ENCODE results near the gene JAM2. TPM values are rescaled to one million over a fixed set of nuclear protein-coding genes. Genes with fewer than 3 reads are reported as not detected.

Gene JAM2
- total RNA-seq, 1 experiment from 2014 or later = 4.8 TPM

DNA sequence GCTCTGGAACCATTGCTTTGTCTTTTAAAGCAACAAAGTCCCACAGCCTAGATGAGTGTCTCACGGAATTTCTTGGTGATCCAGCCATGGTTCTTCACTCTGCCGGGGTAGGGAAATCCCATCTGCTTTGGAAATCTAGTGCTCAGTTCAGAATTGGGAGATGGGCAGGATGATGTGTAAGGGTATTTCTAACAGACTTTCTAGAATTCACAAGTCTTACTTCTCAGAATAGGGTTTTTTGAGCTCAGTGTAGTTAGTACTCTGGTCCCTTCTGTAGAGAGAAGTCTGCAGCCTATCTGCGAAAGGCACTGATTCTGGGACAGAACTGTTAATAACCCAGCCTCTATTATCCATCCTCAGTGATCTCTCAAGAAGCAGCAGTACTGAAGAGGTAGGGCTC lies 121.0 kb downstream of the JAM2 start (continued):
- TF ChIP-seq, protein P1, sequence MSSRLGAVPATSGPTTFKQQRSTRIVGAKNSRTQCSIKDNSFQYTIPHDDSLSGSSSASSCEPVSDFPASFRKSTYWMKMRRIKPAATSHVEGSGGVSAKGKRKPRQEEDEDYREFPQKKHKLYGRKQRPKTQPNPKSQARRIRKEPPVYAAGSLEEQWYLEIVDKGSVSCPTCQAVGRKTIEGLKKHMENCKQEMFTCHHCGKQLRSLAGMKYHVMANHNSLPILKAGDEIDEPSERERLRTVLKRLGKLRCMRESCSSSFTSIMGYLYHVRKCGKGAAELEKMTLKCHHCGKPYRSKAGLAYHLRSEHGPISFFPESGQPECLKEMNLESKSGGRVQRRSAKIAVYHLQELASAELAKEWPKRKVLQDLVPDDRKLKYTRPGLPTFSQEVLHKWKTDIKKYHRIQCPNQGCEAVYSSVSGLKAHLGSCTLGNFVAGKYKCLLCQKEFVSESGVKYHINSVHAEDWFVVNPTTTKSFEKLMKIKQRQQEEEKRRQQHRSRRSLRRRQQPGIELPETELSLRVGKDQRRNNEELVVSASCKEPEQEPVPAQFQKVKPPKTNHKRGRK (CRISPR knock-in tag; IDR thresholded peaks at IDR 0.05; ENCODE audit: borderline replicate concordance) = no peak
- TF ChIP-seq SMAD4 (CRISPR knock-in tag; IDR thresholded peaks at IDR 0.05) = no peak
- TF ChIP-seq, protein P2, sequence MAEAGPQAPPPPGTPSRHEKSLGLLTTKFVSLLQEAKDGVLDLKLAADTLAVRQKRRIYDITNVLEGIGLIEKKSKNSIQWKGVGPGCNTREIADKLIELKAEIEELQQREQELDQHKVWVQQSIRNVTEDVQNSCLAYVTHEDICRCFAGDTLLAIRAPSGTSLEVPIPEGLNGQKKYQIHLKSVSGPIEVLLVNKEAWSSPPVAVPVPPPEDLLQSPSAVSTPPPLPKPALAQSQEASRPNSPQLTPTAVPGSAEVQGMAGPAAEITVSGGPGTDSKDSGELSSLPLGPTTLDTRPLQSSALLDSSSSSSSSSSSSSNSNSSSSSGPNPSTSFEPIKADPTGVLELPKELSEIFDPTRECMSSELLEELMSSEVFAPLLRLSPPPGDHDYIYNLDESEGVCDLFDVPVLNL (CRISPR knock-in tag; IDR thresholded peaks at IDR 0.05; ENCODE audit: borderline replicate concordance, low read depth) = no peak

DNA sequence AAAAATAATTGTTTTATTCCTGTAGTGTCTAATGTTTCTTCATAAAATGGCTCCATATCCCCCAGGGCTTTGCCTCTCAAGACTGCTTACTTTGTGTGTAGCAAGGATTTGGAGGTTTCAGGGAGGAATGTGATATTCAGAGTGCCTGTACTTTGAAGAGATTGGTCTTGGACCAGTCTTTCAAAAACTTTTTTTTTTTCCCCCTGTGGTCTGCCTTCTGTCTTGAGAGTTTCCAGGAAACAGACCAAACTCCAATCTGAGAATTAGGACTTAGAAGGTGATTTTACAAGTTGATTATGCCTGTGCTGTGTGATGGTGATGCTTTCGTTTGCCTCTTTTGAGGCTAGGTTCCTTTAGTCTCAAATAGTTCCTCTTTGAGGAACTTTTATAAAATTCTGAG lies 121.6 kb downstream of the JAM2 start:
- H3K36me3 Mint-ChIP-seq = peaks cover 47% of the 10 kb centered on the region

DNA sequence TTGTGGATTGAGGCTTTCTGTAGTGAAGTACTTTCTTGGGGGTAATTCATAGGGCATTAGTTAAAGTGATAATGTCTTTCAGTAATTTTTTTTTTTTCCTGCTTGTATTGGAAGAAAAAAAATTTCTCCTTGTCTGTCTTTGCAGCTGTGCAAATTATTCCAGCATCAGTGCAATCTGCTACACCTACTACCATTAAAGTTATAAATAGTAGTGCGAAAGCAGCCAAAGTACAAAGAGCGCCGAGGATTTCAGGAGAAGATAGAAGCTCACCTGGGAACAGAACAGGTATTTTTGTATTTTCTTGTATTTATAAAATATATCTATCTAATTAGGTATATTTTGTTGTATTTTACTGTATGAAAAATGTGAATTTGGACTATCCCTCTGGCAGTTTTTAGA lies 125.0 kb downstream of the JAM2 start:
- H3K4me3 Mint-ChIP-seq = no peak overlapping the region

More for the DNA sequence above, 121.6 kb downstream of the JAM2 start:
- TF ChIP-seq, protein P3, sequence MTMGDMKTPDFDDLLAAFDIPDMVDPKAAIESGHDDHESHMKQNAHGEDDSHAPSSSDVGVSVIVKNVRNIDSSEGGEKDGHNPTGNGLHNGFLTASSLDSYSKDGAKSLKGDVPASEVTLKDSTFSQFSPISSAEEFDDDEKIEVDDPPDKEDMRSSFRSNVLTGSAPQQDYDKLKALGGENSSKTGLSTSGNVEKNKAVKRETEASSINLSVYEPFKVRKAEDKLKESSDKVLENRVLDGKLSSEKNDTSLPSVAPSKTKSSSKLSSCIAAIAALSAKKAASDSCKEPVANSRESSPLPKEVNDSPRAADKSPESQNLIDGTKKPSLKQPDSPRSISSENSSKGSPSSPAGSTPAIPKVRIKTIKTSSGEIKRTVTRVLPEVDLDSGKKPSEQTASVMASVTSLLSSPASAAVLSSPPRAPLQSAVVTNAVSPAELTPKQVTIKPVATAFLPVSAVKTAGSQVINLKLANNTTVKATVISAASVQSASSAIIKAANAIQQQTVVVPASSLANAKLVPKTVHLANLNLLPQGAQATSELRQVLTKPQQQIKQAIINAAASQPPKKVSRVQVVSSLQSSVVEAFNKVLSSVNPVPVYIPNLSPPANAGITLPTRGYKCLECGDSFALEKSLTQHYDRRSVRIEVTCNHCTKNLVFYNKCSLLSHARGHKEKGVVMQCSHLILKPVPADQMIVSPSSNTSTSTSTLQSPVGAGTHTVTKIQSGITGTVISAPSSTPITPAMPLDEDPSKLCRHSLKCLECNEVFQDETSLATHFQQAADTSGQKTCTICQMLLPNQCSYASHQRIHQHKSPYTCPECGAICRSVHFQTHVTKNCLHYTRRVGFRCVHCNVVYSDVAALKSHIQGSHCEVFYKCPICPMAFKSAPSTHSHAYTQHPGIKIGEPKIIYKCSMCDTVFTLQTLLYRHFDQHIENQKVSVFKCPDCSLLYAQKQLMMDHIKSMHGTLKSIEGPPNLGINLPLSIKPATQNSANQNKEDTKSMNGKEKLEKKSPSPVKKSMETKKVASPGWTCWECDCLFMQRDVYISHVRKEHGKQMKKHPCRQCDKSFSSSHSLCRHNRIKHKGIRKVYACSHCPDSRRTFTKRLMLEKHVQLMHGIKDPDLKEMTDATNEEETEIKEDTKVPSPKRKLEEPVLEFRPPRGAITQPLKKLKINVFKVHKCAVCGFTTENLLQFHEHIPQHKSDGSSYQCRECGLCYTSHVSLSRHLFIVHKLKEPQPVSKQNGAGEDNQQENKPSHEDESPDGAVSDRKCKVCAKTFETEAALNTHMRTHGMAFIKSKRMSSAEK (CRISPR knock-in tag; IDR thresholded peaks at IDR 0.05; ENCODE audit: borderline replicate concordance) = no peak
- TF ChIP-seq ZBTB21 (CRISPR knock-in tag; IDR thresholded peaks at IDR 0.05; ENCODE audit: borderline replicate concordance) (no peak), HMGA2 (CRISPR knock-in tag; IDR thresholded peaks at IDR 0.05) (no peak)
- TF ChIP-seq, protein P4, sequence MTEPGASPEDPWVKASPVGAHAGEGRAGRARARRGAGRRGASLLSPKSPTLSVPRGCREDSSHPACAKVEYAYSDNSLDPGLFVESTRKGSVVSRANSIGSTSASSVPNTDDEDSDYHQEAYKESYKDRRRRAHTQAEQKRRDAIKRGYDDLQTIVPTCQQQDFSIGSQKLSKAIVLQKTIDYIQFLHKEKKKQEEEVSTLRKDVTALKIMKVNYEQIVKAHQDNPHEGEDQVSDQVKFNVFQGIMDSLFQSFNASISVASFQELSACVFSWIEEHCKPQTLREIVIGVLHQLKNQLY (CRISPR knock-in tag; IDR thresholded peaks at IDR 0.05) = no peak
- H3K27ac Mint-ChIP-seq = no peak overlapping the region
- ChIA-PET POLR2A (no interaction called here), CTCF (no interaction called here)
- no peak for ATAC-seq
- H3K4me3 Mint-ChIP-seq = no peak overlapping the region
- DNase-seq (ENCODE audit: low spot score) = no peak
- no peaks in the 10 kb centered on the region for H3K27me3 Mint-ChIP-seq (ENCODE audit: low read depth)
- no peaks in the 10 kb centered on the region for H3K9me3 Mint-ChIP-seq
- H3K4me1 Mint-ChIP-seq = no peaks in the 10 kb centered on the region

More for the DNA sequence above, 125.0 kb downstream of the JAM2 start:
- POLR2A ChIA-PET = no interaction called here
- DNase-seq (ENCODE audit: low spot score) = no peak
- no peak overlapping the region for H3K27ac Mint-ChIP-seq
- CTCF ChIA-PET = no interaction called here
- TF ChIP-seq, protein P4 (CRISPR knock-in tag; IDR thresholded peaks at IDR 0.05) = no peak
- TF ChIP-seq, protein P5, sequence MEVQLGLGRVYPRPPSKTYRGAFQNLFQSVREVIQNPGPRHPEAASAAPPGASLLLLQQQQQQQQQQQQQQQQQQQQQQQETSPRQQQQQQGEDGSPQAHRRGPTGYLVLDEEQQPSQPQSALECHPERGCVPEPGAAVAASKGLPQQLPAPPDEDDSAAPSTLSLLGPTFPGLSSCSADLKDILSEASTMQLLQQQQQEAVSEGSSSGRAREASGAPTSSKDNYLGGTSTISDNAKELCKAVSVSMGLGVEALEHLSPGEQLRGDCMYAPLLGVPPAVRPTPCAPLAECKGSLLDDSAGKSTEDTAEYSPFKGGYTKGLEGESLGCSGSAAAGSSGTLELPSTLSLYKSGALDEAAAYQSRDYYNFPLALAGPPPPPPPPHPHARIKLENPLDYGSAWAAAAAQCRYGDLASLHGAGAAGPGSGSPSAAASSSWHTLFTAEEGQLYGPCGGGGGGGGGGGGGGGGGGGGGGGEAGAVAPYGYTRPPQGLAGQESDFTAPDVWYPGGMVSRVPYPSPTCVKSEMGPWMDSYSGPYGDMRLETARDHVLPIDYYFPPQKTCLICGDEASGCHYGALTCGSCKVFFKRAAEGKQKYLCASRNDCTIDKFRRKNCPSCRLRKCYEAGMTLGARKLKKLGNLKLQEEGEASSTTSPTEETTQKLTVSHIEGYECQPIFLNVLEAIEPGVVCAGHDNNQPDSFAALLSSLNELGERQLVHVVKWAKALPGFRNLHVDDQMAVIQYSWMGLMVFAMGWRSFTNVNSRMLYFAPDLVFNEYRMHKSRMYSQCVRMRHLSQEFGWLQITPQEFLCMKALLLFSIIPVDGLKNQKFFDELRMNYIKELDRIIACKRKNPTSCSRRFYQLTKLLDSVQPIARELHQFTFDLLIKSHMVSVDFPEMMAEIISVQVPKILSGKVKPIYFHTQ (CRISPR knock-in tag; IDR thresholded peaks at IDR 0.05) = no peak
- TF ChIP-seq, protein P6, sequence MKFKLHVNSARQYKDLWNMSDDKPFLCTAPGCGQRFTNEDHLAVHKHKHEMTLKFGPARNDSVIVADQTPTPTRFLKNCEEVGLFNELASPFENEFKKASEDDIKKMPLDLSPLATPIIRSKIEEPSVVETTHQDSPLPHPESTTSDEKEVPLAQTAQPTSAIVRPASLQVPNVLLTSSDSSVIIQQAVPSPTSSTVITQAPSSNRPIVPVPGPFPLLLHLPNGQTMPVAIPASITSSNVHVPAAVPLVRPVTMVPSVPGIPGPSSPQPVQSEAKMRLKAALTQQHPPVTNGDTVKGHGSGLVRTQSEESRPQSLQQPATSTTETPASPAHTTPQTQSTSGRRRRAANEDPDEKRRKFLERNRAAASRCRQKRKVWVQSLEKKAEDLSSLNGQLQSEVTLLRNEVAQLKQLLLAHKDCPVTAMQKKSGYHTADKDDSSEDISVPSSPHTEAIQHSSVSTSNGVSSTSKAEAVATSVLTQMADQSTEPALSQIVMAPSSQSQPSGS (CRISPR knock-in tag; IDR thresholded peaks at IDR 0.05; ENCODE audit: borderline replicate concordance, low read depth) = no peak
- no peak for TF ChIP-seq ZNF121 (CRISPR knock-in tag; IDR thresholded peaks at IDR 0.05)
- no peak for TF ChIP-seq CBFB (CRISPR knock-in tag; IDR thresholded peaks at IDR 0.05; ENCODE audit: low read depth)
- TF ChIP-seq, protein P7, sequence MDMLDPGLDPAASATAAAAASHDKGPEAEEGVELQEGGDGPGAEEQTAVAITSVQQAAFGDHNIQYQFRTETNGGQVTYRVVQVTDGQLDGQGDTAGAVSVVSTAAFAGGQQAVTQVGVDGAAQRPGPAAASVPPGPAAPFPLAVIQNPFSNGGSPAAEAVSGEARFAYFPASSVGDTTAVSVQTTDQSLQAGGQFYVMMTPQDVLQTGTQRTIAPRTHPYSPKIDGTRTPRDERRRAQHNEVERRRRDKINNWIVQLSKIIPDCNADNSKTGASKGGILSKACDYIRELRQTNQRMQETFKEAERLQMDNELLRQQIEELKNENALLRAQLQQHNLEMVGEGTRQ (CRISPR knock-in tag; IDR thresholded peaks at IDR 0.05) = no peak
- peaks cover 36% of the 10 kb centered on the region for H3K36me3 Mint-ChIP-seq
- H3K4me1 Mint-ChIP-seq = no peaks in the 10 kb centered on the region
- no peak for ATAC-seq
- no peaks in the 10 kb centered on the region for H3K9me3 Mint-ChIP-seq
- no peaks in the 10 kb centered on the region for H3K27me3 Mint-ChIP-seq (ENCODE audit: low read depth)

All from WTC11 (cell line).